Measurements from ENCODE around the gene RDH5. TPM values are rescaled to one million over a fixed set of nuclear protein-coding genes. Genes with fewer than 3 reads are reported as not detected.
A peak's percentile ranks its signal among the peaks of the same experiment; 100 is the strongest.

RDH5 gene
- total and polyA plus RNA-seq, 11 donors = 5.9 to 42.4 (median 17.4) TPM

GRCh38 chr12:55743406-55744339, 23.5 kb downstream of the RDH5 start:
- peaks cover 0 to 6% (median 0%) of the 10 kb centered on the region in 9 donors for H3K27me3 ChIP-seq
- no peaks in the 10 kb centered on the region for H3K36me3 ChIP-seq
- DNase-seq = peak in 3 of 5 donors; percentile 61 to 78 (median 64)
- H3K27ac ChIP-seq = peak overlapping the region in 10 of 12 donors; percentile 27 to 74 (median 58)
- peaks cover 0 to 52% (median 28%) of the 10 kb centered on the region in 12 donors for H3K4me1 ChIP-seq
- peak overlapping the region; percentile 54 to 93 (median 75) for H3K4me3 ChIP-seq
- intact Hi-C loops (cut with DNase I) = loop anchor here in 4 of 10 donors (5.0 to 10.0 kb wide), 6 partner anchors 54 to 299 kb away; partner anchors contain the start of genes RPS26 (in 2 of the 4), IKZF4 (in 1 of the 4), ORMDL2 (in 1 of the 4) and SARNP (in 1 of the 4)
- peak in 3 of 4 donors; percentile 5 to 21 (median 13) for ATAC-seq
- no peaks in the 10 kb centered on the region for H3K9me3 ChIP-seq
- WGBS, 4 donors = 1 to 2% (median 1%) methylated on average over 29 to 73 of the region's 73 CpGs
- TF ChIP-seq POLR2A (IDR thresholded peaks at IDR 0.05) = no peak
- TF ChIP-seq, protein P1, sequence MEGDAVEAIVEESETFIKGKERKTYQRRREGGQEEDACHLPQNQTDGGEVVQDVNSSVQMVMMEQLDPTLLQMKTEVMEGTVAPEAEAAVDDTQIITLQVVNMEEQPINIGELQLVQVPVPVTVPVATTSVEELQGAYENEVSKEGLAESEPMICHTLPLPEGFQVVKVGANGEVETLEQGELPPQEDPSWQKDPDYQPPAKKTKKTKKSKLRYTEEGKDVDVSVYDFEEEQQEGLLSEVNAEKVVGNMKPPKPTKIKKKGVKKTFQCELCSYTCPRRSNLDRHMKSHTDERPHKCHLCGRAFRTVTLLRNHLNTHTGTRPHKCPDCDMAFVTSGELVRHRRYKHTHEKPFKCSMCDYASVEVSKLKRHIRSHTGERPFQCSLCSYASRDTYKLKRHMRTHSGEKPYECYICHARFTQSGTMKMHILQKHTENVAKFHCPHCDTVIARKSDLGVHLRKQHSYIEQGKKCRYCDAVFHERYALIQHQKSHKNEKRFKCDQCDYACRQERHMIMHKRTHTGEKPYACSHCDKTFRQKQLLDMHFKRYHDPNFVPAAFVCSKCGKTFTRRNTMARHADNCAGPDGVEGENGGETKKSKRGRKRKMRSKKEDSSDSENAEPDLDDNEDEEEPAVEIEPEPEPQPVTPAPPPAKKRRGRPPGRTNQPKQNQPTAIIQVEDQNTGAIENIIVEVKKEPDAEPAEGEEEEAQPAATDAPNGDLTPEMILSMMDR (IDR thresholded peaks at IDR 0.05) = peak in 1 of 12 donors; percentile 24

- TF ChIP-seq POLR2A (IDR thresholded peaks at IDR 0.05) = no peak
- TF ChIP-seq, protein P1 (IDR thresholded peaks at IDR 0.05) = no peak
- ATAC-seq (peak in 1 of 4 donors; percentile 1), DNase-seq (no peak)
- peaks cover 0 to 52% (median 28%) of the 10 kb centered on the region in 12 donors for H3K4me1 ChIP-seq
- H3K4me3 ChIP-seq = peak overlapping the region in 11 of 12 donors; percentile 54 to 93 (median 76)
- intact Hi-C loops (cut with DNase I) = loop anchor here in 5 of 10 donors (5.0 to 10.0 kb wide), 7 partner anchors 48 to 298 kb away; partner anchors contain the start of genes RPS26 (in 2 of the 5), IKZF4 (in 1 of the 5), ORMDL2 (in 1 of the 5) and SARNP (in 1 of the 5)
- WGBS, 4 donors = 24 to 40% (median 31%) methylated on average over 10 to 11 of the region's 11 CpGs
- H3K27ac ChIP-seq = peak overlapping the region in 7 of 12 donors; percentile 22 to 74 (median 65)
- H3K36me3 ChIP-seq = peaks cover 0 to 4% (median 0%) of the 10 kb centered on the region in 9 donors
- peaks cover 0 to 6% (median 0%) of the 10 kb centered on the region in 9 donors for H3K27me3 ChIP-seq
- H3K9me3 ChIP-seq = no peaks in the 10 kb centered on the region
These were observed 24.3 kb downstream of the RDH5 start for GRCh38 chr12:55744340-55745030.

DNA sequence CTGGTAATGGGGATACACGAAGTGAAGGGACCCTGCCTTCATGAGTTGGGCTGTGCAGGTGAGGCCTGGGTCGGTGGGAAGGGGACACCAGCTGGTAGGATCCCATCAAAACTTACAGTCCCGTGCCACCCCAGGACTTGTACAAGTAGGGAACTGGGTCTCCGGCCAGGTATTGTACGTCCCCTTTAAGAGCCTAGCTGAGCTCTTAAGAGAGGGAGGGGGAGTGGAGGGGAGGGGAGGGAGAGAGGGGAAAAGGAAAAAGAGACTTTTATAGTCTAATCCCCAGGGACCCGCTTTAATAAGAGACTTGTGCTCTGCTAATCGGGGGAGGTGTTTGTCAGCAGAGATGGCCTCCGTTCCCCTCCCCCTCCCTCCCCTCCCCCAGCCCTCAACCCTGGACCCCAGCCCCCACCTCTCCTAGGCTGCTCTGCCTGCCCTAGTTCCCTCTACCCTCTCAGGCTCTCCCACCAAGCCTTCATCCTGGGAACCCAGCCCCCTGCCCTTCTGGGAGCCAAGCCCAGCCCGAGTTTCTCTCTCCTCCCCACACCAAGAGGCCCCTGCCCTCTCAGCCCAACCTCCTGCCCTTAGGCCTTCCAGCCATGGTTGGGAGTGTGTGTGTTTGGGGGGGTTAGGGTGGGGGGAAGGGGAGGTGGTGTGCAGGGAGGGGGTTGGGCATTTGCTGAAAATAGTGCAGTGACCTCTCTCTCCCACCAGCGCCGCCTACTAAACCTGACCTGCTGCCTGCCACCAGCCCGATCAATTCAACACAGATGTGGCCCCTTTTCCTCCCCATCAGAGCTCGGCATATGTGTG, 25.4 kb downstream of the RDH5 start:
- TF ChIP-seq, protein P1 (IDR thresholded peaks at IDR 0.05) = no peak
- no peak for TF ChIP-seq POLR2A (IDR thresholded peaks at IDR 0.05)
- H3K27ac ChIP-seq = peak overlapping the region in 8 of 12 donors; percentile 34 to 66 (median 62)
- H3K9me3 ChIP-seq = no peaks in the 10 kb centered on the region
- H3K4me3 ChIP-seq = peak overlapping the region in 9 of 12 donors; percentile 15 to 79 (median 27)
- WGBS, 4 donors = 14 to 20% (median 18%) methylated on average over 12 to 13 of the region's 13 CpGs
- intact Hi-C loops (cut with DNase I) = loop anchor here in 2 of 10 donors (5.0 to 10.0 kb wide), 2 partner anchors 47 to 279 kb away; partner anchors contain the start of gene IKZF4 (in 1 of the 2)
- peaks cover 0 to 11% (median 0%) of the 10 kb centered on the region in 9 donors for H3K36me3 ChIP-seq
- H3K4me1 ChIP-seq = peaks cover 0 to 52% (median 28%) of the 10 kb centered on the region in 12 donors
- ATAC-seq (peak; percentile 5 to 44 (median 12)), DNase-seq (peak in 1 of 5 donors; percentile 63)
- H3K27me3 ChIP-seq = peaks cover 0 to 6% (median 0%) of the 10 kb centered on the region in 9 donors

Measured in heart left ventricle (tissue), 16 donors.